AG04450 (cell line): ENCODE results near the gene EFNB3. TPM values are rescaled to one million over a fixed set of nuclear protein-coding genes. Genes with fewer than 3 reads are reported as not detected.

Experiments
- CTCF ChIA-PET: fragments of 300-600, 350-600 bp; formaldehyde crosslinking; extraction: SDS; loops from one replicate; lab custom pipeline; 2022; ENCODE audit warnings: antibody characterized with exemption, inconsistent platforms; lab: Charles Lee
- POLR2A ChIA-PET: fragments of 350-600 bp; formaldehyde crosslinking; extraction: SDS; loops from one replicate; lab custom pipeline; 2021; ENCODE audit warnings: antibody characterized with exemption, inconsistent platforms; lab: Yijun Ruan, JAX
- DNase-seq: peaks from one replicate; pipeline ENCODE4 v3.0.0-alpha.2; 2011; ENCODE audit warnings: low read depth, low spot score
- H3K27ac ChIP-seq: one replicate; pipeline ENCODE4 v1.5.1; 2012; ENCODE audit warnings: low read depth, low read length, control low read depth
- H3K27me3 ChIP-seq: one replicate; pipeline ENCODE4 v1.6.0; 2012; ENCODE audit warnings: low read length; ENCODE audit not compliant: control insufficient read depth, insufficient read depth
- H3K4me3 ChIP-seq: 2 replicates; pipeline ENCODE4 v1.5.1; 2011; ENCODE audit warnings: mild to moderate bottlenecking, low read depth, low read length, control low read depth
- H3K9me3 ChIP-seq: 2 replicates; pipeline ENCODE4 v1.5.1; 2012; ENCODE audit warnings: low read length; ENCODE audit not compliant: control insufficient read depth, insufficient read depth
- polyA plus RNA-seq: library from polyadenylated mRNA; depleted of rRNA; stranded (reverse); fragments of >200 nt; gene quantifications from 2 replicates; pipeline ENCODE4 v1.2.3, GENCODE V29; 2011
- TF ChIP-seq, protein P1 (sequence below): IDR thresholded peaks from 2 replicates; pipeline ENCODE4 v1.5.1; 2011; ENCODE audit warnings: low read depth, low read length, control low read depth, inconsistent platforms

EFNB3 gene
- polyA plus RNA-seq, 1 experiment: 7.7 TPM

DNA sequence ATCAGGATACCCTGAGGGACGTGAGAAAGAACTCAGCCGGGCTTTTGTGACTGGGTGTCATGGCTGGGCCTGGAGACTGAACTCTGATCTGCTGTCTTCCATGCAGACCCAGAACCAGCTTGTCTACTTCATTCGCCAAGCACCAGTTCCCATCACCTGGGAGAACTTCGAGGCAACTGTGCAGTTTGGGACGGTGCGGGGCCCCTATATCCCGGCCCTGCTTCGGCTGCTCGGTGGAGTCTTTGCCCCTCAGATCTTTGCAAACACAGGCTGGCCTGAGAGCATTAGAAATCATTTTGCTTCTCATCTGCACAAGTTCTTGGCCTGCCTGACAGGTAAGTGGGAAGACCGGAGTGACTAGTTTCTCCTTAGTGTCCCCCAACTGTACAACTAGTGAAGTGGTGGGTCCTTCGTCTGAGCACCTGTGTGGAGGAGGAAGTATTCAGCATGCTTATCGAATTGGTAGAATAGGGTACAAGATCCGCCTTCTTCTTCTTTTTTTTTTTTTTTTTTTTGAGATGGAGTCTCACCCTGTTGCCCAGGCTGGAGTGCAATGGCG lies 28.1 kb downstream of the EFNB3 start:
- DNase-seq: no peak

GRCh38 chr17:7737601-7738000 lies 32.6 kb downstream of the EFNB3 start:
- POLR2A ChIA-PET: no interaction called here
- no peak for DNase-seq
- Histone ChIP-seq H3K9me3 (no peaks in the 10 kb centered on the region; the same call in 1 of the 2 replicates), H3K4me3 (no peak overlapping the region), H3K27ac (no peak overlapping the region), H3K27me3 (peaks cover 31% of the 10 kb centered on the region)
- CTCF ChIA-PET: no interaction called here
- TF ChIP-seq, protein P1, sequence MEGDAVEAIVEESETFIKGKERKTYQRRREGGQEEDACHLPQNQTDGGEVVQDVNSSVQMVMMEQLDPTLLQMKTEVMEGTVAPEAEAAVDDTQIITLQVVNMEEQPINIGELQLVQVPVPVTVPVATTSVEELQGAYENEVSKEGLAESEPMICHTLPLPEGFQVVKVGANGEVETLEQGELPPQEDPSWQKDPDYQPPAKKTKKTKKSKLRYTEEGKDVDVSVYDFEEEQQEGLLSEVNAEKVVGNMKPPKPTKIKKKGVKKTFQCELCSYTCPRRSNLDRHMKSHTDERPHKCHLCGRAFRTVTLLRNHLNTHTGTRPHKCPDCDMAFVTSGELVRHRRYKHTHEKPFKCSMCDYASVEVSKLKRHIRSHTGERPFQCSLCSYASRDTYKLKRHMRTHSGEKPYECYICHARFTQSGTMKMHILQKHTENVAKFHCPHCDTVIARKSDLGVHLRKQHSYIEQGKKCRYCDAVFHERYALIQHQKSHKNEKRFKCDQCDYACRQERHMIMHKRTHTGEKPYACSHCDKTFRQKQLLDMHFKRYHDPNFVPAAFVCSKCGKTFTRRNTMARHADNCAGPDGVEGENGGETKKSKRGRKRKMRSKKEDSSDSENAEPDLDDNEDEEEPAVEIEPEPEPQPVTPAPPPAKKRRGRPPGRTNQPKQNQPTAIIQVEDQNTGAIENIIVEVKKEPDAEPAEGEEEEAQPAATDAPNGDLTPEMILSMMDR: no peak

More for the DNA sequence above, 28.1 kb downstream of the EFNB3 start:
- peaks cover 19% of the 10 kb centered on the region for H3K27me3 ChIP-seq
- H3K4me3 ChIP-seq: no peak overlapping the region
- POLR2A ChIA-PET: no interaction called here
- H3K27ac ChIP-seq: no peak overlapping the region
- H3K9me3 ChIP-seq: no peaks in the 10 kb centered on the region
- TF ChIP-seq, protein P1: no peak
- CTCF ChIA-PET: no interaction called here

GRCh38 chr17:7739746-7740145 lies 34.7 kb downstream of the EFNB3 start:
- no peak for DNase-seq
- no peak overlapping the region for H3K27ac ChIP-seq
- ChIA-PET CTCF (interaction anchor here (0.6 to 0.7 kb wide), 2 partner anchors 44 to 104 kb away, joined by 3 to 4 read pairs; no protein-coding TSS in a partner anchor), POLR2A (interaction anchor here (0.6 kb wide), 1 partner anchor 52 kb away, joined by 4 read pairs; the partner anchor contains the start of gene TP53)
- H3K9me3 ChIP-seq: no peaks in the 10 kb centered on the region; the same call in 1 of the 2 replicates
- no peak overlapping the region for H3K4me3 ChIP-seq
- peaks cover 26% of the 10 kb centered on the region for H3K27me3 ChIP-seq
- TF ChIP-seq, protein P1: no peak

GRCh38 chr17:7740481-7741001 lies 35.5 kb downstream of the EFNB3 start:
- CTCF ChIA-PET: no interaction called here
- no peaks in the 10 kb centered on the region; the same call in 1 of the 2 replicates for H3K9me3 ChIP-seq
- POLR2A ChIA-PET: no interaction called here
- H3K4me3 ChIP-seq: peak overlapping the region; percentile 7; the same call in 1 of the 2 replicates
- no peak for DNase-seq
- H3K27ac ChIP-seq: no peak overlapping the region
- TF ChIP-seq, protein P1: no peak
- peaks cover 26% of the 10 kb centered on the region for H3K27me3 ChIP-seq

GRCh38 chr17:7742729-7743128 lies 37.7 kb downstream of the EFNB3 start:
- Histone ChIP-seq H3K4me3 (no peak overlapping the region), H3K27me3 (peaks cover 16% of the 10 kb centered on the region), H3K27ac (no peak overlapping the region), H3K9me3 (no peaks in the 10 kb centered on the region; the same call in 1 of the 2 replicates)
- TF ChIP-seq, protein P1: no peak
- CTCF ChIA-PET: interaction anchor here (0.6 to 4.9 kb wide), 20 partner anchors 7 to 386 kb away, joined by 3 to 118 read pairs (median 4); partner anchors contain the start of gene NAA38
- no peak for DNase-seq
- POLR2A ChIA-PET: interaction anchor here (0.5 to 1.2 kb wide), 2 partner anchors 39 to 175 kb away, joined by 4 read pairs; no protein-coding TSS in a partner anchor
